GM15510 (cell line): ENCODE measurements around the gene KPTN.

Source experiments
- POLR2A ChIP-seq: IDR thresholded peaks from 3 replicates; pipeline ENCODE4 v1.6.1; 2011; ENCODE audit warnings: borderline replicate concordance; ENCODE audit not compliant: insufficient read length; ENCODE audit errors: extremely low read depth

Gene KPTN

GRCh38 chr19:47436712-47437401, 47.2 kb downstream of the KPTN start:
- TF ChIP-seq POLR2A, result no peak

DNA sequence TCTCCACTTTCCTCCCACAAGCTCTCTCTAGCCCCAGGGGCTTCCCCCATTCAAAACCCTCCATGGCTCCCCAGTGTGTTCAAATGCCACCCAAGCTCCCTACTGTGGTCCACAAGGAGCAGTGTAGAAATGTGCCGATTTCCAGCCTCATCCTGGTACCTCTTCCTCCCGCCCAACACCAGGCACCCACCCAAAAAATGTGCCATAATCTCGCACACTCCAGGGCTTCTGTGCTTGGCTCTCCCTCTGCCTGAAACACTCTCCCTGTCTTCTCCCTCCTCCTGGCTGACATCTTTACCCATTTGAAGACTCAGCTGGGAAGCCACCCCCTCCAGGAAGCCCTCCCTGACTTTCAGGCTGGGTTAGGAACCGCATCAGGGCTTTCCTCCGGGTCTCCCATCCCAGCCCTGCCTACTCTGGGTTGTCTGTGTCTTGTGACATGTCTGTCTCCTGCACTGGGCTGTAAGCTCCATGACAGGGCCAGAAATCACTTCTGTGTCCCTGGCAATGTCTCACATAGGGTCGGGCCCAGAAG, 48.1 kb downstream of the KPTN start:
- TF ChIP-seq POLR2A, result no peak

- no peak for TF ChIP-seq POLR2A
Measured at GRCh38 chr19:47435196-47435595, 48.8 kb downstream of the KPTN start.

GRCh38 chr19:47434088-47434487, 49.9 kb downstream of the KPTN start:
- no peak for TF ChIP-seq POLR2A

GRCh38 chr19:47433121-47433520, 50.9 kb downstream of the KPTN start:
- TF ChIP-seq POLR2A, result no peak

- TF ChIP-seq POLR2A, result no peak
Measured at GRCh38 chr19:47432499-47432898, 51.5 kb downstream of the KPTN start.

DNA sequence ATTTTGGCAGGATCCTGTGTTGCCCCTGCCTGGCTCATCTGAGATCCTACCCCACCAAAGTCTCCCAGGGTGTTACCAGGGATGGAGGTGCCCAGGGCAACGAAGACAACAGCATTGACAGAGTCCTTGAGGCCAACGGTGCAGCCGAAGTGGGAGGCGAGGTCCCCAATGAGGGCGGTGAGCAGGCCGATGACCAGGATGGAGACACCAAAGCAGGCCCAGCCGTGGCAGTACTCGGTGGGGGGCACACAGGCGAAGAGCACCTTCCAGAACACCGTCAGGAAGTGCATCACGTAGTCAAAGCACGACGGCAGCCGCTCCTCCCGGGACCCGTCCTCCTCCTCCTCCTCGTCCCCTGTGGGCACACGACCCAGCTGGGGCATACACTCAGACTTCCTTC, 51.9 kb downstream of the KPTN start:
- no peak for TF ChIP-seq POLR2A

DNA sequence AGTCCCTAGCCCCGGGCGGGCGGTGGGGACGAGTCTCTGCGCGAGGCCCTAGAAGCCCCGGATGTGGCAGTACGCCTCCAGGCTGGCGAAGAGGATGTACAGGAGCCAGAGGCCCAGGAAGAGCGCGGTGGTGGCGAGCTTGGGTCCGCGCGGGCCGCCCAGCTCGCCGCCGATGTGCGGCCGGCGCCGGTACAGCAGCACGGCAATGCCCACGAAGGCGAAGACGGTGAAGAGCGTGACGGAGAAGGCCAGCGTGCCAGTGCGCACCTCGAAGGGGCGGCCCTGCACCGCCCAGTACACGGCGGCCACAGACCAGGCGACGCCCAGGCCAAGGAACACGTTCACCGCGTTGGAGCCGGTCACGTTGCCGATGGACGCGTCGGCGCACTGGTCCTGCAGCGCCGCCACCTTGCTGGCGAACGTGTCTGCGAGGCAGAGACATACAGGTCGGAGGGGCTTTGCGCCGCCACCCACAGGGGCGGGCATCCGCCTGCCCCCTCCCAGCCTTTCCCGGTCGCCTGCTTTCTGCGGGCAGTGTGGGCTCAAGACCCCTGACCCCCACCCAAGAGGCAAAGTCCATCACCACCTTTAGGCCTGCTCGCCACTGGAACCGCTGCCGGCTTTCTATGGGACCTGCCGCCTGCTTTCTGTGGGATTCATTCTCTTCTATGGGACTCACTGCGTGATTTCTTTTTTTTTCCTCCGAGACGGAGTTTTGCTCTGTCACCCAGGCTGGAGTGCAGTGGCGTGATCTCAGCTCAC, 53.8 kb downstream of the KPTN start:
- no peak for TF ChIP-seq POLR2A

DNA sequence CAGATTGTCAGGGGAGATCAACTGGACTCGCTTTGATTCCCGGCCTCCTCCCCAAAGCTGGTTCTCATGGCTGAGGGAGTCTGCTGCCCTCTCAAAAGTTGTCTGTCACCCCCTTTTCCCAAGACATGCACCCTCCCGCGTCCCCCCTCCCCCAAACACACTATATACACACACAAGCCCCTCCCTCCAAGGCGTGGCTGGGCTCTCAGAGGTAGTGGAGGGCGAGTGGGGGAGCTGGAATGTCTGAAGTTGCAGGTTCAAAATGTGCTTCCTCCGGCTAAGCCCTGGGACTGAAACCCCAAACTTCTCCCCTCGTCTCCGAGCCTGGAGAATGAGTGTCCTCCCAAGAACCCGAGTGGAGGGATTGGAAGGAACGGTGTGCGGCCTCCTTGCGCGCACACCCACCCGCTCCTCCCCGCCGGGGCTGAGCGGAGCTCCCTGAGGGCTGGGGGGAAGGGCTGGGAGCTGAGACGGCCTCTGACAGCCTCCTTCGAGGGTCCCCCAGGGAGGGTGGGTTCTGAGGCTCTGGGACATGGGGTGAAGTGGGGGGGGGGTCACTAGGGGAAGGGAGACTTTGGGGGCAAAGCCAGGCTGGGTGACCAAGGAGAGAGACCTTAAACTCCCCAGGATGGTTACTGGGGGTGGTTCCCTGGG, 54.8 kb downstream of the KPTN start:
- no peak for TF ChIP-seq POLR2A

- TF ChIP-seq POLR2A, result no peak
Measured at GRCh38 chr19:47428177-47428894, 55.7 kb downstream of the KPTN start.

DNA sequence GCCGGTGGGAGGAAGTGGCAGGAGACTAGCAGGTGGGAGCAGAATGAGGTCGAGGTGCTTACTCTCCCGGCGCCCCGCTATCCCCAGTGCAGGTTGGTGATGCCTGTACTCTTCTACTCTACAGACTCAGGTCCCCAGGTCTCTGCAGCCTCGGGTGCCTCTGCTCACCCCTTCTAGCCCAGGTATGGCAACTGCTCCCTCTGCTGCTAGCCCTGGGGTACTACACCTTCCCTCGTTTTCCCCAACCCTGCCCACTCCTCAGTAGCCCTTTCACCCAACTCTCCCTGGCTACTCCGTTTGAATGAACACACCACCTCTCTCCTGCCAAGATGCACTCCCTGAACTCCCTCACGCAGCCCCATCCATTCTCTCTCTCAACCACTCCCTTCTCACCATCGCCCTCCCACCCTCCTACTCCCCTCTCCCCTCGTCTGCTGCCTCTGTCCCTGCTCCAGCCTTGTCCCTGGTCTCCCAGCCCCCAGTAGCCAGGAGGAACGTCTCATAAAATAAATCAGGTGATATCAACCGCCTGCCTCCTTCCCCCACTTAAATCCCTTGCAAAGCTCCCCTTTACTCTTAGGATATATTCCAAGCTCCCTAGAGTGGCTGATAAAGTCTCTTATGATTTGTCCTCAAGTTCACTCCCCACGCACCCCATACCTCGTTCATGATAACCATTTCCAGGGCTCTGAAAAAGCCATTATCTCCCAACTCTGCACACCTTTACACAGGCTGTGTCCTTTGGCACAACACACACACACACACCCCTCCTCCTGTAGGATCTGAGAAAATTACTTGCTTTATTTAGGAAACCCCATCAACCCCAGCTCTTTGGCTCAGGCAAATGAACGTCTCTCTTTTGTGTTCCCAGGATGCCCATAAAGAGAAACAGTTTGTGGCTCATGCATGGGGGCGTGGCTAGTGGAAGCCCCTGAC, 56.5 kb downstream of the KPTN start:
- no peak for TF ChIP-seq POLR2A
